ENCODE data around the gene FBXO10. TPM values are rescaled to one million over a fixed set of nuclear protein-coding genes. Genes with fewer than 3 reads are reported as not detected.

FBXO10 gene
- total RNA-seq, 2 donors from 2014 or later: 19.5 to 26.6 TPM

DNA sequence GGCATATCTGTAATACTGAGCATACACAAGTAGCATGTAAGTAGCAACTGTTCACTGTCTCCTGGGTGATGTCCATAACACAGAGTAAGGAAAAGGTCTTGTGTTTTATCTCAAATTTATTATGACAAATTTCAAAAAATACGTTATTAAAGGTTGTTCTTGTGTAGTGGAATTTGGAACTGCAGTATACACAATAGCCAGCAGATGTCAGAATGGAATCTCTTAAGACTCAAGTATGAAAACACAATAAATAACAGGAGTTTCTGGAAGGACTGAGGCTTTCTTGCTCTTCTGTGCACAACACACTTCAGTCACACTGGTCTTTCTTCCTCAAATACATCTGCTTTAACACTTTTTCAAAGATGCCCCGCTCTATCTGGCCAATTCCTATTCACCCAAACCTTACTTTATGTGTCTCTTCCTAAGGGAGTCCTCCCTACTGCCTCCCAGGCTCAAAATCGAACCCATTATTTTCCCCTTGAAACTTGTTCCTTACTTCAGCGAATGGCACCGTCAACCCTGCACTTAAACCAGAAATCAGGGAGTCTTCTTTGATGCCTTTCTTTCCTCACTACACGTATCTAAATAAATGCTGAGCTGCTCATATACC, 6.5 kb upstream of the FBXO10 start:
- Histone ChIP-seq H3K27me3 (ENCODE audit: control insufficient read depth, insufficient read depth, low read length, poor library complexity, severe bottlenecking) (no peaks in the 10 kb centered on the region), H3K9ac (ENCODE audit: extremely low read depth, low read length, poor library complexity, severe bottlenecking) (no peak overlapping the region), H3K4me3 (ENCODE audit: low read length) (no peak overlapping the region), H3K4me1 (ENCODE audit: control insufficient read depth, insufficient read depth, low read length) (no peaks in the 10 kb centered on the region), H3K36me3 (ENCODE audit: control insufficient read depth, insufficient read depth, low read length) (peaks cover 76% of the 10 kb centered on the region), H3K9me3 (ENCODE audit: control insufficient read depth, low read length) (no peaks in the 10 kb centered on the region), H3K27ac (ENCODE audit: low read depth, low read length) (no peak overlapping the region)
- Mint-ChIP-seq H3K4me1 (no peaks in the 10 kb centered on the region), H3K27ac (no peak overlapping the region), H3K36me3 (ENCODE audit: low read depth) (peaks cover 37% of the 10 kb centered on the region), H3K4me3 (no peak overlapping the region), H3K9me3 (no peaks in the 10 kb centered on the region), H3K27me3 (ENCODE audit: insufficient read depth) (no peaks in the 10 kb centered on the region)
- TF ChIP-seq, protein P1, sequence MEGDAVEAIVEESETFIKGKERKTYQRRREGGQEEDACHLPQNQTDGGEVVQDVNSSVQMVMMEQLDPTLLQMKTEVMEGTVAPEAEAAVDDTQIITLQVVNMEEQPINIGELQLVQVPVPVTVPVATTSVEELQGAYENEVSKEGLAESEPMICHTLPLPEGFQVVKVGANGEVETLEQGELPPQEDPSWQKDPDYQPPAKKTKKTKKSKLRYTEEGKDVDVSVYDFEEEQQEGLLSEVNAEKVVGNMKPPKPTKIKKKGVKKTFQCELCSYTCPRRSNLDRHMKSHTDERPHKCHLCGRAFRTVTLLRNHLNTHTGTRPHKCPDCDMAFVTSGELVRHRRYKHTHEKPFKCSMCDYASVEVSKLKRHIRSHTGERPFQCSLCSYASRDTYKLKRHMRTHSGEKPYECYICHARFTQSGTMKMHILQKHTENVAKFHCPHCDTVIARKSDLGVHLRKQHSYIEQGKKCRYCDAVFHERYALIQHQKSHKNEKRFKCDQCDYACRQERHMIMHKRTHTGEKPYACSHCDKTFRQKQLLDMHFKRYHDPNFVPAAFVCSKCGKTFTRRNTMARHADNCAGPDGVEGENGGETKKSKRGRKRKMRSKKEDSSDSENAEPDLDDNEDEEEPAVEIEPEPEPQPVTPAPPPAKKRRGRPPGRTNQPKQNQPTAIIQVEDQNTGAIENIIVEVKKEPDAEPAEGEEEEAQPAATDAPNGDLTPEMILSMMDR (conservative IDR thresholded peaks at IDR 0.05): peak; percentile 75
- WGBS, 2 experiments (ENCODE audit: insufficient coverage in 1 of 2, insufficient read length in 1 of 2): 91 to 94% methylated on average over 4 to 6 of the region's 6 CpGs
- DNase-seq: no peak

DNA sequence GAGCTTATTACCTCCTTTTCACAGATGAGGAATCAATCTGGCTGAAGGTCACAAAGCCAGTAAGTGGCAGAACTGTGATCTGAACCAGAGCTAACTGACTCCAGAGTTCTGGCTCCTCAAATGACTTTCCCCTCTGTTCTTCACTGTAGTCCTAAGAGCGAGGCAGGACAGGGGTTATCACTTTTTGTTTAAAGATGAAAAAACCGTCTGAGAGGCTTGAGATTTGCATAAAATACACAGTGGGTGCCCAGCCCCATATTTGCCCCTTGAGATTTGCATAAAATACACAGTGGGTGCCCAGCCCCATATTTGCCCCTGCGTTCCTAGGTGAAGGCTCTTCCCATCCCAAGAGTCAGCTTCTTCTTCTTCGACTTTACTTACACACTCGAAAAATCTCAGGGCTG, 667 bp downstream of the FBXO10 start:
- H3K4me1 Mint-ChIP-seq: peaks cover 38% of the 10 kb centered on the region
- Histone ChIP-seq H3K27me3 (ENCODE audit: control insufficient read depth, insufficient read depth, low read length, poor library complexity, severe bottlenecking) (no peaks in the 10 kb centered on the region), H3K27ac (ENCODE audit: low read depth, low read length) (peak overlapping the region; percentile 88), H3K4me1 (ENCODE audit: control insufficient read depth, insufficient read depth, low read length) (peaks cover 10% of the 10 kb centered on the region), H3K4me3 (ENCODE audit: low read length) (peak overlapping the region; percentile 87), H3K9me3 (ENCODE audit: control insufficient read depth, low read length) (no peaks in the 10 kb centered on the region), H3K36me3 (ENCODE audit: control insufficient read depth, insufficient read depth, low read length) (peaks cover 15% of the 10 kb centered on the region), H3K9ac (ENCODE audit: extremely low read depth, low read length, poor library complexity, severe bottlenecking) (peak overlapping the region; percentile 56)
- no peaks in the 10 kb centered on the region for H3K27me3 Mint-ChIP-seq (ENCODE audit: insufficient read depth)
- H3K9me3 Mint-ChIP-seq: no peaks in the 10 kb centered on the region
- peak overlapping the region; percentile 82 for H3K4me3 Mint-ChIP-seq
- no peak for DNase-seq
- TF ChIP-seq, protein P1 (conservative IDR thresholded peaks at IDR 0.05): no peak
- WGBS, 2 experiments (ENCODE audit: insufficient coverage in 1 of 2, insufficient read length in 1 of 2): 9 to 19% methylated on average over 5 of the region's 5 CpGs
- H3K27ac Mint-ChIP-seq: peak overlapping the region; percentile 89
- peaks cover 6% of the 10 kb centered on the region for H3K36me3 Mint-ChIP-seq (ENCODE audit: low read depth)

DNA sequence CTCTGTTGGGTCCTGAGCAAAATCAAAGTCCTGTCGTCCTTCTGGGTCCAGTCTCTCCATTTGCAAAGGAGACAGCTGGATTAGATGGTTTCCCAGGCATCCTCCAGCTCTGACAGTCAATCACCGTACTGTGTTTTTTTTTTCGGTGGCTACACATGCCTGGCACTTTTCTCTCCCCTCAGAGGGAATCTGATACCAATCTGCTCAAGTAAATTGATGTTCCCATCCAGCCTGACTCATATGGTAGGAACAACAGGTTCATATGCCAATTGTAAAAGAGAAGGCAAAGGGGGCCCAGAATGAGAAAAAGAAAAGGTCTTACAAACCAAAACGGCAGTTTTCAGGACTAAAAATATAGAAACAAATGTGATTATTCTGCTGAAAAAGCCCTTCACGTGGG, 1.2 kb downstream of the FBXO10 start:
- H3K9me3 ChIP-seq (ENCODE audit: control insufficient read depth, low read length): no peaks in the 10 kb centered on the region
- no peaks in the 10 kb centered on the region for H3K27me3 ChIP-seq (ENCODE audit: control insufficient read depth, insufficient read depth, low read length, poor library complexity, severe bottlenecking)
- 64 to 85% methylated on average over 2 to 5 of the region's 5 CpGs for WGBS, 2 experiments (ENCODE audit: insufficient coverage in 1 of 2, insufficient read length in 1 of 2)
- H3K4me1 ChIP-seq (ENCODE audit: control insufficient read depth, insufficient read depth, low read length): peaks cover 10% of the 10 kb centered on the region
- Mint-ChIP-seq H3K27ac (no peak overlapping the region), H3K27me3 (ENCODE audit: insufficient read depth) (no peaks in the 10 kb centered on the region), H3K9me3 (no peaks in the 10 kb centered on the region), H3K4me1 (peaks cover 38% of the 10 kb centered on the region), H3K4me3 (peak overlapping the region; percentile 82), H3K36me3 (ENCODE audit: low read depth) (peaks cover 10% of the 10 kb centered on the region)
- no peak for DNase-seq
- H3K27ac ChIP-seq (ENCODE audit: low read depth, low read length): peak overlapping the region; percentile 64
- peak overlapping the region; percentile 87 for H3K4me3 ChIP-seq (ENCODE audit: low read length)
- peak overlapping the region; percentile 56 for H3K9ac ChIP-seq (ENCODE audit: extremely low read depth, low read length, poor library complexity, severe bottlenecking)
- peaks cover 15% of the 10 kb centered on the region for H3K36me3 ChIP-seq (ENCODE audit: control insufficient read depth, insufficient read depth, low read length)
- TF ChIP-seq, protein P1 (conservative IDR thresholded peaks at IDR 0.05): no peak

All from endodermal cell (in vitro differentiated cells).